ENCODE measurements around the gene UVRAG. TPM values are rescaled to one million over a fixed set of nuclear protein-coding genes. Genes with fewer than 3 reads are reported as not detected.

The UVRAG gene
- total RNA-seq, 1 donor from 2014 or later = 17.8 TPM

DNA sequence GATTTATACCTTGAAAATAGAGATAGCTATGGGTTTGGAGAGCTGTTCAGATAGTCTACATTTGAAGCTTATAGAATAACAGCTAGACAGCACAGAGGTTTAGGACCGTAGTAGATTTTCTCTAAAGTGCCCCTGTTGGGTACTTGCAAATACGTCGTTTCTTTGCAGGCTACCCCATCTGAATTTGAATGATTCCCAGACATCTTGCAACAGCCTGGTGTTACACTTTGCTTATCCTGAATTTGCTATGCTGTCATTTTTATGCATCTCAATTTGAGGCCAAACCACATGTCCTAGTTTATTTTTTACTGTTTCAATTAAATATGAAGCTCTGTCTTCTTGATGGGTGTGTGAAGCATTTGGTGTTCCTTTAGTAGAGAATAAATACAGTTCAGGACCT lies 249.2 kb downstream of the UVRAG start:
- H3K4me3 Mint-ChIP-seq (ENCODE audit: unreplicated experiment) = no peak overlapping the region
- H3K36me3 Mint-ChIP-seq (ENCODE audit: unreplicated experiment) = peaks cover 5% of the 10 kb centered on the region
- H3K27ac Mint-ChIP-seq (ENCODE audit: unreplicated experiment) = no peak overlapping the region
- H3K9me3 Mint-ChIP-seq (ENCODE audit: unreplicated experiment) = peaks cover 2% of the 10 kb centered on the region
- TF ChIP-seq CTCF (IDR thresholded peaks at IDR 0.05; ENCODE audit: partially characterized antibody, unreplicated experiment) = no peak
- DNase-seq = no peak
- no peaks in the 10 kb centered on the region for H3K4me1 Mint-ChIP-seq (ENCODE audit: low read depth, unreplicated experiment)
- no peaks in the 10 kb centered on the region for H3K27me3 Mint-ChIP-seq (ENCODE audit: unreplicated experiment)

DNA sequence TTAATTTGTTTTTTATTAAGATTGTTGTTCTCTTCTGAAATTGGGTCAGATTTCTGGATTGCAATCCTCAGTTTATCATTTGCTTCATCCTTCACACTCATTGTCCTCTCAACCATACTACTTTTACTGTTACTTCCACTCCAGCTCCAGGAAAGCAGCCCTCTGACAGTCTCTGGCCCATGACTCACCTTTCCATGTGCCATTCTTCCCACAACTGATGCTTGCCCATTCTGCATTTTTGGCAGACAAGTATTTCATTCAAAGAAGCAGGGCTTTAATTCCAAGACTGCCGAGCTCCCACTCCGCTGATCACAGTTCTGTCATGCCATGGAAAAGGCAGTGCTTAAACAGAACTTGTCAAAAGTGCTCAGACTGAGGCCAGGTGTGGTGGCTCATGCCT lies 252.1 kb downstream of the UVRAG start:
- H3K36me3 Mint-ChIP-seq (ENCODE audit: unreplicated experiment) = peaks cover 1% of the 10 kb centered on the region
- no peaks in the 10 kb centered on the region for H3K9me3 Mint-ChIP-seq (ENCODE audit: unreplicated experiment)
- no peak overlapping the region for H3K4me3 Mint-ChIP-seq (ENCODE audit: unreplicated experiment)
- H3K27me3 Mint-ChIP-seq (ENCODE audit: unreplicated experiment) = no peaks in the 10 kb centered on the region
- no peak for TF ChIP-seq CTCF (IDR thresholded peaks at IDR 0.05; ENCODE audit: partially characterized antibody, unreplicated experiment)
- no peak overlapping the region for H3K27ac Mint-ChIP-seq (ENCODE audit: unreplicated experiment)
- no peak for DNase-seq
- H3K4me1 Mint-ChIP-seq (ENCODE audit: low read depth, unreplicated experiment) = peaks cover 3% of the 10 kb centered on the region

GRCh38 chr11:76069001-76069400 lies 254.0 kb downstream of the UVRAG start:
- TF ChIP-seq CTCF (IDR thresholded peaks at IDR 0.05; ENCODE audit: partially characterized antibody, unreplicated experiment) = no peak
- H3K4me3 Mint-ChIP-seq (ENCODE audit: unreplicated experiment) = no peak overlapping the region
- no peaks in the 10 kb centered on the region for H3K36me3 Mint-ChIP-seq (ENCODE audit: unreplicated experiment)
- no peaks in the 10 kb centered on the region for H3K27me3 Mint-ChIP-seq (ENCODE audit: unreplicated experiment)
- H3K4me1 Mint-ChIP-seq (ENCODE audit: low read depth, unreplicated experiment) = peaks cover 3% of the 10 kb centered on the region
- DNase-seq = no peak
- H3K27ac Mint-ChIP-seq (ENCODE audit: unreplicated experiment) = no peak overlapping the region
- no peaks in the 10 kb centered on the region for H3K9me3 Mint-ChIP-seq (ENCODE audit: unreplicated experiment)

DNA sequence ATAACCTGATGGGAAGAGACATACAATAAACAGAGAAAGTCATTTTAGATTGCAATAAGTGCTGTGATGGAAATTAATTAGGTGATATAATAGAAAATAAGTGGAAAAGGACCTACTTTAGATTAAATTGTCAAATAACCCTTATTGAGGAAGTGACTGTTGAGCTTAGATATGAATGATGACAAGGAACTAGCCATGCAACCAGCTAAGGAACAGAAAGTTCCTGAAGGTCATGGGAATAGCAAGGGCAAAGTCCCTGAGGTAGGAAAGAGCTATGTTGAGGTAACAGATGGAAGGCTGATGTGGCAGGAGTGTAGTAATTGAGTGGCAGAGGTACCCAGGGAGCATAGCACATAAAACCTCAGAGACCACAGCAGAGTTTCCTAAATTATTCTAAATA lies 256.1 kb downstream of the UVRAG start:
- DNase-seq = no peak
- no peaks in the 10 kb centered on the region for H3K36me3 Mint-ChIP-seq (ENCODE audit: unreplicated experiment)
- no peak overlapping the region for H3K27ac Mint-ChIP-seq (ENCODE audit: unreplicated experiment)
- H3K4me3 Mint-ChIP-seq (ENCODE audit: unreplicated experiment) = no peak overlapping the region
- H3K9me3 Mint-ChIP-seq (ENCODE audit: unreplicated experiment) = no peaks in the 10 kb centered on the region
- peaks cover 9% of the 10 kb centered on the region for H3K4me1 Mint-ChIP-seq (ENCODE audit: low read depth, unreplicated experiment)
- TF ChIP-seq CTCF (IDR thresholded peaks at IDR 0.05; ENCODE audit: partially characterized antibody, unreplicated experiment) = no peak
- no peaks in the 10 kb centered on the region for H3K27me3 Mint-ChIP-seq (ENCODE audit: unreplicated experiment)

GRCh38 chr11:76073724-76074123 lies 258.7 kb downstream of the UVRAG start:
- H3K36me3 Mint-ChIP-seq (ENCODE audit: unreplicated experiment) = no peaks in the 10 kb centered on the region
- no peak for DNase-seq
- H3K4me3 Mint-ChIP-seq (ENCODE audit: unreplicated experiment) = no peak overlapping the region
- H3K27ac Mint-ChIP-seq (ENCODE audit: unreplicated experiment) = no peak overlapping the region
- no peaks in the 10 kb centered on the region for H3K9me3 Mint-ChIP-seq (ENCODE audit: unreplicated experiment)
- TF ChIP-seq CTCF (IDR thresholded peaks at IDR 0.05; ENCODE audit: partially characterized antibody, unreplicated experiment) = no peak
- no peaks in the 10 kb centered on the region for H3K27me3 Mint-ChIP-seq (ENCODE audit: unreplicated experiment)
- peaks cover 9% of the 10 kb centered on the region for H3K4me1 Mint-ChIP-seq (ENCODE audit: low read depth, unreplicated experiment)

Measured in glutamatergic neuron (in vitro differentiated cells).